ENCODE data around the gene ZNF408.
"Not testable (repeated sequence)": the region's sequence is repeated elsewhere in the genome, so short reads cannot be mapped to it uniquely, and the experiment has no call there.

Gene ZNF408

DNA sequence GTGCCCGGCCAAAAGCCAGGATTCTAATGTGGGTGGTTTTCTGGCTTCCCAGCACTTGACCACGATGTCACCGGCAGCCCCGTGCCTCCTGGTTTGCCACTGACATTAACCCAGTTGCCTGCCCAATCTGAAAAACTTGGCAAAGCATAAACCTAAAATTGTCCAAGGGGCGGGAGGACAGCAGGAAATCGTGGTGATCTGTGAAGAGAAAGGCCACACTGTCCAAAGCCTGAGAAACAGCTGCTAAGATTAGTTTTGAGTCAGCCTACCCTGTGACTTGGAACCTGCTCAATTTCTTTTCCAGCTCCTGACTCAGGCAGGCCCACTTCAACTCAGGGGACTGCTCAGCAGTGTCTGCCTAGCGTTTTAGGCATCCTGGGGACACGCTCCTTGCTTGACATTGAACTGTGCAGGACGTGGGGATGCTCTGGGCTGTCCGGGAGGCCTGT is 10.0 kb downstream of the ZNF408 start:
- Histone ChIP-seq H3K27me3 (no peaks in the 10 kb centered on the region), H3K4me3 (no peak overlapping the region), H3K9ac (no peak overlapping the region), H4K20me1 (peaks cover 13% of the 10 kb centered on the region), H3K9me3 (no peaks in the 10 kb centered on the region), H3K4me1 (no peaks in the 10 kb centered on the region), H3K36me3 (peaks cover 36% of the 10 kb centered on the region), H3K4me2 (no peak overlapping the region), H3K27ac (no peak overlapping the region)
- TF ChIP-seq Cebpa-rat (IDR thresholded peaks at IDR 0.05): no peak

DNA sequence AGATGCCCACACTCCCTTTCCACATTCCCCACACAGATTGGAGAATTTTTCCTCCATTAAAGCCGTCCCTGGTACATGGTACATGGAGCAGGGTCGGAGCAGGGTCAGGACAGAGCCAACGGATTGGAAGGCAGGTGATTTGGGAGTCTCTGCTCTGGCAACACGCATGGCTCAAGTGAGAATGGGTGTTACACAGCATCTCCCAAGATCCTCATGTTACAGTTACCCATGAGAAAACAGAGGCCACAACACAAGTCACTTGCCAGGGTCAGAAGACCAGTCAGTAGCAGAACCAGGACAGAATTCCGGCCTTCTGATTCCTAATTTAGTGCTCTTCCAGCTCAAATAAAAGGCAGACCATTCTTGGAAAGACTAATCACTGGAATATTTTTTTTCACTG is 10.5 kb downstream of the ZNF408 start:
- H3K4me2 ChIP-seq: no peak overlapping the region
- H3K27ac ChIP-seq: no peak overlapping the region
- TF ChIP-seq Cebpa-rat (IDR thresholded peaks at IDR 0.05): no peak
- H3K9ac ChIP-seq: no peak overlapping the region
- H3K4me1 ChIP-seq: no peaks in the 10 kb centered on the region
- no peaks in the 10 kb centered on the region for H3K9me3 ChIP-seq
- no peaks in the 10 kb centered on the region for H3K27me3 ChIP-seq
- H3K36me3 ChIP-seq: peaks cover 31% of the 10 kb centered on the region
- peaks cover 9% of the 10 kb centered on the region for H4K20me1 ChIP-seq
- no peak overlapping the region for H3K4me3 ChIP-seq

DNA sequence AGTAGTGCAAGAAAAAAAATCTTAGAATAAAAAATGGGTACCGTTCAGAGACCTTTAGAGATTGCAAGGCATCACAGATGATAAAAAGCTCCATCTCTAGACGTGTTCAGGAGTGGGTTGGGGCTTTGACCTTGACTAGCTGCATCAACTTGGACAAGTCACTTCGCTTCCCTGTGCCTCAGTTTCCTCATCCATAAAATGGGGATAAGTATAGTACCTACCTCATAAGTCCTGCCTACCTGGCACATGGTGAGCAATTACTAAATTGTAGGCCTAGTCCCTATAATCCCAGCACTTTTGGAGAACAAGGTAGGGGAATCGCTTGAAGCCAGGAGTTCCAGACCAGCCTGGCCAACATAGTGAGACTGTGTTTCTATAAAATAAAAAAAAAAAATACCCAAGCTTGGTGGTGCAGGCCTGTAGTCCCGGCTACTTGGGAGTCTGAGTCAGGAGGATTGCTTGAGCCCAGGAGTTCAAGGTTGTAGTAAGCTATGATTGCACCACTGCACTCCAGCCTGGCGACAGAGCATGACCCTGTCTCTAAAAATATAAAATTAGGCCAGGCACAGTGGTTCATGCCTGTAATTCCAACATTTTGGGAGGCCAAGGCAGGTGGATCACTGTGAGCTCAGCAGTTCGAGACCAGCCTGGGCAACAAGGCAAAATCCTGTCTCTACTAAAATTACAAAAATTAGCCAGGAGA is 12.2 kb downstream of the ZNF408 start:
- no peak overlapping the region for H3K4me2 ChIP-seq
- H3K4me3 ChIP-seq: no peak overlapping the region
- no peaks in the 10 kb centered on the region for H4K20me1 ChIP-seq
- H3K27me3 ChIP-seq: no peaks in the 10 kb centered on the region
- no peak for TF ChIP-seq Cebpa-rat (IDR thresholded peaks at IDR 0.05)
- H3K9ac ChIP-seq: no peak overlapping the region
- H3K4me1 ChIP-seq: peaks cover 1% of the 10 kb centered on the region
- H3K9me3 ChIP-seq: no peaks in the 10 kb centered on the region
- H3K36me3 ChIP-seq: peaks cover 14% of the 10 kb centered on the region
- H3K27ac ChIP-seq: no peak overlapping the region

DNA sequence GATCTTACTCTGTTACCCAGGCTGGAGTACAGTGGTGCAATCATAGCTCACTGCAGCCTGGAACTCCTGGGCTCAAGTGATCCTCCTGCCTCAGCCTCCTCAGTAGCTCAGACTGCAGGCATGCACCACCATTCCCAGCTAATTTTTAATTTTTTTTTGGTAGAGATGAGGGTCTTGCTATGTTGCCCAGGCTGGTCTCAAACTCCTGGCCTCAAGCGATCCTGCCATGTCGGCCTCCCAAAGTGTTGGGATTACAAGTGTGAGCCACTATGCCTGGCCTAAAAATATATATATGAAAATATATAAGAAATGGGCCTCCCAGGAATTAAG is 17.0 kb downstream of the ZNF408 start:
- H3K4me3 ChIP-seq, H3K4me1 ChIP-seq, H3K36me3 ChIP-seq, H3K27me3 ChIP-seq, H3K4me2 ChIP-seq, H4K20me1 ChIP-seq, H3K9me3 ChIP-seq, H3K9ac ChIP-seq, H3K27ac ChIP-seq: not testable (repeated sequence)

DNA sequence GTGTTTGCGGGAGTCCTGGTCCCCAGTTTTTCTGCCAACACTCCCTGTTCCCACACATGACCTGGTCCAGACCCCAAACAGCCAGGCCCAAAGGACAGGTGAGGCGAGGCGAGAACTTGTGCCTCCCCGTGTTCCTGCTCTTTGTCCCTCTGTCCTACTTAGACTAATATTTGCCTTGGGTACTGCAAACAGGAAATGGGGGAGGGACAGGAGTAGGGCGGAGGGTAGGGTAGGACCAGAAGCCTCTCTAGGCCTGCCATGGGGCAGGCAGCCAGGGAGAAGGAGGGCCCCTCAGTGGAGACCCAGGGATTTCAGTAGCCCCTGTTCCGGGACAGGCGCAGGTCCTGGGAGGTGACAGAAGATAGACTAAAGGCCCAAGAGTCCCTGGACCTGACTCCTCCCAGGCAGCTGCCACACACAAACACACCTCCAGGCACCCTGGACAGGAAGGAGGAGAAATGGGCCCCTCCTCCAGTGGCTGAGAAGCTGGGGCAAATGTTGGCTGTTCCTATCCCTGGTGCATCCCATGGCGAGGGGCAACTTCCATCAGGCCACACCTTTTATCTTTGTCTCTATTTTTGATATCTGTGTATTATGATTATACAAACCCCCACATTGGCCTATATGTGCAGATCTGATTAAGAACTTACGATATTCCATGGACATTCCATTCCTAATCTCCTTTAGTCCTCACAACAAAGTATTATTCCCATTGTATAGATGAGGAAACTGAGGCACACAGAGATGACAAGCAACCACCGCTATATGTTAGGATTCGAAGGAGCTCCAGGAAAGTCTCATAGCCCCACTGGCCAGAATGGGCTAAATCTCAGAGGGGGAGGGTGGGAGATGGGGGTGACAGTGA is 17.6 kb downstream of the ZNF408 start:
- no peak overlapping the region for H3K4me2 ChIP-seq
- no peaks in the 10 kb centered on the region for H4K20me1 ChIP-seq
- no peak overlapping the region for H3K27ac ChIP-seq
- no peaks in the 10 kb centered on the region for H3K9me3 ChIP-seq
- no peaks in the 10 kb centered on the region for H3K36me3 ChIP-seq
- peaks cover 6% of the 10 kb centered on the region for H3K4me1 ChIP-seq
- H3K4me3 ChIP-seq: no peak overlapping the region
- no peak for TF ChIP-seq Cebpa-rat (IDR thresholded peaks at IDR 0.05)
- no peak overlapping the region for H3K9ac ChIP-seq
- H3K27me3 ChIP-seq: no peaks in the 10 kb centered on the region

DNA sequence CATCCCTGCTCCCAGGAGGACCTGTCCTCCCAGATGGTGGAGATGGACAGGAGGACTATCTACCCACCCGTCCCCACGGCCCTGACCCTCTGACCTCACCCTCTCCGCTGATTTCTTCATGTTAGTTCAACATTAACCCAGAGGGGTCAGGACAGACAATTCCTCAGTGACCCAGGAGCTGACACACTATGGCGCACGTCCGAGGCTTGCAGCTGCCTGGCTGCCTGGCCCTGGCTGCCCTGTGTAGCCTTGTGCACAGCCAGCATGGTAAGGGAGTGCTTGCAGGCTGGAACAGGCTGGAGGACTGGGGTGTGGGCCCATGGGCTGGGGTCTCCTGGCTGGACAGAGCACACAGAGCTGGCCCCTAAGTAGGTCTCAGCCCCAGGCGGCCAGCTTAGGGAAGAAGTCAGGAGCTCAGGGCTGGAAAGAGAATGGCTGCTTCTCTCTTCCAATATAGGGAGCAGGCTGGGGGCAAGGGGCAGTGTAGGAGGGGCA is 18.3 kb downstream of the ZNF408 start, which contains the start of gene F2:
Gene F2, plus strand, starts transcription at position 166 of the 495 bp plus-strand sequence. Its CDS starts 23 bp downstream, at position 189.
- Histone ChIP-seq H4K20me1 (no peaks in the 10 kb centered on the region), H3K4me3 (no peak within 1 kb of the TSS), H3K9me3 (no peaks in the 10 kb centered on the region), H3K27me3 (no peaks in the 10 kb centered on the region), H3K9ac (no peak within 1 kb of the TSS), H3K4me2 (no peak within 1 kb of the TSS), H3K27ac (no peak within 1 kb of the TSS), H3K36me3 (no peaks in the 10 kb centered on the region), H3K4me1 (peaks cover 12% of the 10 kb centered on the region)
- no peak for TF ChIP-seq Cebpa-rat (IDR thresholded peaks at IDR 0.05)

DNA sequence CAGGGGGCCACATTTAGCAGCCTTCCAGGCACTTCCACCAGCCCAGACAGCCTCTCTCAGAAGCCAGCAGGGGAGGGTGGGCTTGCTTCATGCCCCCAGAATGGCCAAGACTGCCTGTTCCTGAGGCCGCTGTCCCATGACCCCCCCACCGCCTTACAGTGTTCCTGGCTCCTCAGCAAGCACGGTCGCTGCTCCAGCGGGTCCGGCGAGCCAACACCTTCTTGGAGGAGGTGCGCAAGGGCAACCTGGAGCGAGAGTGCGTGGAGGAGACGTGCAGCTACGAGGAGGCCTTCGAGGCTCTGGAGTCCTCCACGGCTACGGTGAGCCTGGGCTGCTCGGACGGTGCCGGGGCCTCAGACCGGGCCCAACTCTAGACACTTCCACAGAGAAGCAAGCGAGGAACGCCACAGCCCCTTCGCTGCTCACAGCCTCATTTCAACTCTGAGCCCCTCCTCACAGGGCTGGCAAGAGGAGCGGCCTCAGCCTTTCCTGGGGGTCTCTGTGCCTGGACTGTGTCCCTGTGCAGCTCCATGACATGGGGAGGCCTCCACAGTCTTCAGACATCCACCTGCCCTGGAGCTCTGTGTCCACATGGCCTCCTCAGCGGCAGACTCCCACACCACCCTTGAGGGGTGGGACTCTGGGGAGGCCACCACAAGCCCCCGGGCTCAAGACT is 18.9 kb downstream of the ZNF408 start:
- no peaks in the 10 kb centered on the region for H3K9me3 ChIP-seq
- H3K36me3 ChIP-seq: no peaks in the 10 kb centered on the region
- H3K4me1 ChIP-seq: peaks cover 17% of the 10 kb centered on the region
- no peak overlapping the region for H3K9ac ChIP-seq
- no peaks in the 10 kb centered on the region for H4K20me1 ChIP-seq
- no peak overlapping the region for H3K27ac ChIP-seq
- no peak overlapping the region for H3K4me3 ChIP-seq
- H3K4me2 ChIP-seq: no peak overlapping the region
- no peaks in the 10 kb centered on the region for H3K27me3 ChIP-seq
- no peak for TF ChIP-seq Cebpa-rat (IDR thresholded peaks at IDR 0.05)

DNA sequence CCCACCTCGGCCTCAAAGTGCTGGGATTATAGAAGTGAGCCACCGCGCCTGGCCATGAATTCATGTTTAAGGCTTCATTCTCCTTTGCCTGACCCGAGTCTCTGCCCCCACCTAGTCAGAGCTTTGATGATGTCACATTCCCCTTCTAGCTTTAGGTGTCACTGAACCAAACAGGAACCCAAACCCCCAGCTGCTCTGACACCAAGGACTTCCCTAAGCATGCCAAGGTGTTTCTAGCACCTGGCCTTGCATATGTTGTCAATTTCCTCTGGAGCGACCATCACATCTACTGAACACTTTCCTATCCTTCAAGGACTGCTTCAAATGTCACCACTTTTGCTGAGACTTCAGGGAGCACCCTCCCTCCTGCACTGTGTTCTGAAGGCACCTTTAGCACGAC is 20.5 kb downstream of the ZNF408 start:
- Histone ChIP-seq H3K9ac (no peak overlapping the region), H4K20me1 (no peaks in the 10 kb centered on the region), H3K4me2 (no peak overlapping the region), H3K27ac (no peak overlapping the region), H3K4me3 (no peak overlapping the region), H3K4me1 (peaks cover 17% of the 10 kb centered on the region), H3K27me3 (no peaks in the 10 kb centered on the region), H3K36me3 (no peaks in the 10 kb centered on the region), H3K9me3 (no peaks in the 10 kb centered on the region)
- TF ChIP-seq Cebpa-rat (IDR thresholded peaks at IDR 0.05): no peak

DNA sequence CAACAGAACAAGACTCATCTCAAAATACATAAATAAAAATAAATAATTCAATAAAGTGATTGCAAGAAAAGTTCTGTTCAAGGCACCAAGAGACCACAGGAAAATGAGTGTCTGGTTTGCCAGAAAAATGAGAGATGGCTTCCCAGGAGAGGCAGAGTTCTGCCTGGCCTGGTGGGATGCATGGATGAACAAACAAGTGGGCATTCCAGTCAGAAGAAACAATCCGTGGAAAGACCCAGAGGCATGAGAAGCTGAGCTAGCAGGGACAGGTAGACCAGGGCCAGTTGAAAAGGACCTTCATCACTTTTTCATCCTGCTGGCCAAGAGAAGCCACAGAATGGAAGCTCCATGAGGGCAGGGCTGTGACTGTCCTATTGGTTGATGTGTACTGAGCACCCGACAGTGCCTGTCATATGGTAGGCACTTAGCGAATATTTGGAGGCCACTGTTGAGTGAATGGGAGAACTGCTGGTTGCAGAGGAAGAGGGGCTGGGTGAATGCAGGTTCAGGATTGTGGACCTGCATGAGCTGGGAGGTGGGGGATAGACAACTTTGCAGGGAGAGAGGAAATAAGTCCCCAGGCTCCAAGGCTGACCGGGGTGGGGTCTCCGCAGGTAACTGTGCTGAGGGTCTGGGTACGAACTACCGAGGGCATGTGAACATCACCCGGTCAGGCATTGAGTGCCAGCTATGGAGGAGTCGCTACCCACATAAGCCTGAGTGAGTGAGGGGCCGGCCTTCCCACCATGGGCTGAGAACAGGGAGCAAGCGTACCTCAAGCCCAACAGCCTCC is 21.9 kb downstream of the ZNF408 start:
- Histone ChIP-seq H3K9ac (no peak overlapping the region), H3K4me1 (peaks cover 17% of the 10 kb centered on the region), H3K4me2 (no peak overlapping the region), H3K9me3 (no peaks in the 10 kb centered on the region), H3K27ac (no peak overlapping the region), H3K4me3 (no peak overlapping the region), H4K20me1 (no peaks in the 10 kb centered on the region), H3K27me3 (no peaks in the 10 kb centered on the region), H3K36me3 (no peaks in the 10 kb centered on the region)
- no peak for TF ChIP-seq Cebpa-rat (IDR thresholded peaks at IDR 0.05)

All from BLaER1 (cell line).